HG02588 (cell line): Measurements from ENCODE around the gene NEGR1.

Experiments used
- ATAC-seq: cut with Tn5 transposase; IDR thresholded peaks from one replicate; pipeline ENCODE4 v1.9.1; 2021; ENCODE audit warnings: mild to moderate bottlenecking, moderate library complexity; ENCODE audit not compliant: unreplicated experiment

Gene NEGR1

GRCh38 chr1:71414179-71414578 is 868.2 kb downstream of the NEGR1 start:
- no peak for ATAC-seq

- no peak for ATAC-seq
Observed at GRCh38 chr1:71413441-71414175, 868.7 kb downstream of the NEGR1 start.

- no peak for ATAC-seq
Observed at GRCh38 chr1:71400050-71400449, 882.3 kb downstream of the NEGR1 start.

GRCh38 chr1:71399594-71399993 is 882.7 kb downstream of the NEGR1 start:
- no peak for ATAC-seq

- no peak for ATAC-seq
Observed at GRCh38 chr1:71393301-71393700, 889.0 kb downstream of the NEGR1 start.

- ATAC-seq, result no peak
Observed at GRCh38 chr1:71390518-71390917, 891.8 kb downstream of the NEGR1 start.

- no peak for ATAC-seq
Observed at GRCh38 chr1:71377886-71378285, 904.5 kb downstream of the NEGR1 start.

- ATAC-seq, result no peak
Observed at GRCh38 chr1:71372496-71372895, 909.8 kb downstream of the NEGR1 start.

- ATAC-seq, result no peak
Observed at GRCh38 chr1:71371581-71371980, 910.8 kb downstream of the NEGR1 start.

- no peak for ATAC-seq
Observed at GRCh38 chr1:71364236-71364635, 918.1 kb downstream of the NEGR1 start.

GRCh38 chr1:71362691-71363090 is 919.6 kb downstream of the NEGR1 start:
- no peak for ATAC-seq

- no peak for ATAC-seq
Observed at GRCh38 chr1:71362076-71362475, 920.3 kb downstream of the NEGR1 start.

GRCh38 chr1:71357708-71358107 is 924.6 kb downstream of the NEGR1 start:
- ATAC-seq, result no peak

- no peak for ATAC-seq
Observed at GRCh38 chr1:71351438-71351837, 930.9 kb downstream of the NEGR1 start.

- ATAC-seq, result no peak
Observed at GRCh38 chr1:71350805-71351204, 931.5 kb downstream of the NEGR1 start.

GRCh38 chr1:71350330-71350729 is 932.0 kb downstream of the NEGR1 start:
- ATAC-seq, result no peak
